22Rv1 (cell line): ENCODE results near the gene IRF4.

Experiments used
- CTCF ChIP-seq: fragments of 450-650 bp; IDR thresholded peaks from 2 replicates; pipeline ENCODE4 v1.5.1; 2017; ENCODE audit warnings: mild to moderate bottlenecking
- ZFX ChIP-seq: fragments of 450-650 bp; IDR thresholded peaks from 2 replicates; pipeline ENCODE4 v1.6.1; 2017; ENCODE audit warnings: antibody characterized with exemption, borderline replicate concordance

- TF ChIP-seq CTCF (no peak), ZFX (no peak)
These were observed 8.4 kb upstream of the IRF4 start for GRCh38 chr6:382883-383810.
